Heart right ventricle (tissue), 16 donors: ENCODE results near the gene NPPA. TPM values are rescaled to one million over a fixed set of nuclear protein-coding genes. Genes with fewer than 3 reads are reported as not detected.

Experiments used
- ATAC-seq, 8 donors: fragments of 200-7000 bp; cut with Tn5 transposase; one replicate each; pipeline ENCODE4 v1.9.1; 2020; ENCODE audit warnings: mild to moderate bottlenecking in 8 of 8, moderate library complexity in 8 of 8, moderate number of reproducible peaks in 1 of 8
- DNase-seq, 2 donors: peaks; one replicate each; pipeline ENCODE4 v3.0.0-alpha.2; 2020
- H3K27ac ChIP-seq, 10 donors: fragments of 200-600 bp; sonication (generic) in 2 of 10; one replicate each; pipeline versions ENCODE4 v1.5.0 to v1.8.0; 2020 to 2022; ENCODE audit warnings: mild to moderate bottlenecking in 3 of 10
- H3K27me3 ChIP-seq, 7 donors: fragments of 200-600 bp; one replicate each; pipeline ENCODE4 v1.8.0; 2021 to 2022; ENCODE audit warnings: mild to moderate bottlenecking in 2 of 7
- H3K36me3 ChIP-seq, 9 donors: fragments of 200-600 bp; sonication (generic) in 1 of 9; one replicate each; pipeline versions ENCODE4 v1.5.0 to v1.8.0; 2020 to 2022; ENCODE audit warnings: mild to moderate bottlenecking in 2 of 9
- H3K4me1 ChIP-seq, 9 donors: fragments of 200-600 bp; sonication (generic) in 1 of 9; one replicate each; pipeline versions ENCODE4 v1.5.0 to v1.8.0; 2020 to 2022; ENCODE audit warnings: mild to moderate bottlenecking in 4 of 9
- H3K4me3 ChIP-seq, 10 donors: fragments of 200-600 bp; sonication (generic) in 2 of 10; one replicate each; pipeline versions ENCODE4 v1.5.0 to v1.8.0; 2020 to 2022; ENCODE audit warnings: mild to moderate bottlenecking in 7 of 10, moderate library complexity in 2 of 10
- H3K9me3 ChIP-seq, 11 donors: fragments of 200-600 bp in 10 of 11; sonication (generic) in 2 of 11; one replicate each; pipeline versions ENCODE4 v1.5.0 to v1.8.0; 2013 to 2022; ENCODE audit warnings: mild to moderate bottlenecking in 2 of 11, control low read depth in 1 of 11, moderate library complexity in 1 of 11
- WGBS, 2 donors: extraction: QIAGEN DNeasy Blood & Tissue Kit; methylation state at CpG; one replicate each; pipeline ENCODE4 v1.1.7; 2013; ENCODE audit warnings: inconsistent platforms in 1 of 2; 5-methylcytosine and 5-hydroxymethylcytosine counted together
- intact Hi-C, 10 donors: fragments of 100-400 bp; cut with DNase I; formaldehyde crosslinking; loops; one replicate each; pipeline versions ENCODE4 v1.11.1 to v1.14.2; 2022
- polyA plus RNA-seq, 2 donors: library from polyadenylated mRNA; stranded (reverse); fragments of 200-250 nt; gene quantifications; one replicate each; pipeline ENCODE4 v1.2.3, GENCODE V29; 2013
- total RNA-seq, 10 donors: library from RNA; stranded (reverse); fragmentation: NEBNext Ultra II Directional in 3 of 10; extraction: Animal tissue kit (Norgen Biotek cat#: 25700) in 3 of 10; gene quantifications; one replicate each; pipeline versions ENCODE4 v1.2.1 to v1.2.4, GENCODE V29; 2021 to 2023
- TF ChIP-seq, protein P1 (sequence below), 9 donors: fragments of 200-600 bp; sonication (generic) in 2 of 9; IDR thresholded peaks; one replicate each; pipeline versions ENCODE4 v1.5.0 to v1.8.0; 2021 to 2022; ENCODE audit warnings: antibody characterized with exemption in 9 of 9, mild to moderate bottlenecking in 5 of 9, moderate library complexity in 1 of 9
- donor health status: Arrhythmogenic right ventricular cardiomyopathy.
- donor health status: ischemic (EF 13 %, LVEDD 7.1; RV severe dilation, severe dysfunction).
- donor health status: healthy with polysubstance abuse.
- donor health status: DM: no; HTN: yes; CAD: no.
- donor health status: DM: no; HTN: no; CAD: no.
- donor health status: ischemic (EF 25% LVEDD 6.9; RV normal size, moderate dysfunction).
- donor health status: ischemic (EF 25% LVEDD 5.7; RV mildly dilated, moderate dysfunction).
- donor health status: healthy.
- donor health status: DM: yes; HTN: yes; CAD: no.
- donor health status: Ischemic cardiomyopathy.
- donor health status: ischemic (EF 35%, LVEDD 5.7; RV mildly dilated, moderate dysfunction).
- donor health status: nonischemic (EF 11% LVEDD 7.7; RV severe dilation, severe dysfunction).
- donor health status: DM: yes; HTN: yes; CAD: no.
- donor health status: PGD.
- donor health status: ischemic (EF 29% LVEDD 5.4; RV normal size, mild dysfunction).
- donor health status: nonischemic (EF 23%, LVEDD 6.1; RV moderate dilation, normal function).

The NPPA gene
- total and polyA plus RNA-seq, 12 donors = 5.8 to 2,762 (median 663) TPM

DNA sequence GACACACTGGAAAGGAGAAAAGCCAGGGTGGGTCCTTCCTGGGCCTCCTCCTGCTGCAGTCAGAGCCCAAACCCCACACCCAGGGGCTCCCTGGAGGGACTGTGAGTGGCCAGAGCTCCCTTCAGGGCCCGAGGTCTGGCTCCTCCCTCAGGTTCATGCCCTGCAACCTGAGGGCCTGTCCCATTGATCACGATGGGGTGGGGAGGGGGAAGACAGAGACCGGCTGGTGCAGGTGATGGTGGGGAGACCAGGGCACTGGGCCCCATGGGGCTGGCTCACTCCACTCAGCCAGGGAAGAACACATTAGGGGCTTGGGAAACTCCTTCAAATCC is 41.3 kb upstream of the NPPA start:
- 53 to 72% methylated on average over 3 of the region's 3 CpGs for WGBS, 2 donors
- H3K27ac ChIP-seq = peak overlapping the region in 6 of 10 donors; percentile 40 to 92 (median 87)
- H3K36me3 ChIP-seq = no peaks in the 10 kb centered on the region
- no peak overlapping the region for H3K4me3 ChIP-seq
- DNase-seq (no peak), ATAC-seq (no peak)
- intact Hi-C loops = no loop called here
- H3K4me1 ChIP-seq = peaks cover 12 to 36% (median 25%) of the 10 kb centered on the region in 9 donors
- H3K9me3 ChIP-seq = no peaks in the 10 kb centered on the region
- TF ChIP-seq, protein P1, sequence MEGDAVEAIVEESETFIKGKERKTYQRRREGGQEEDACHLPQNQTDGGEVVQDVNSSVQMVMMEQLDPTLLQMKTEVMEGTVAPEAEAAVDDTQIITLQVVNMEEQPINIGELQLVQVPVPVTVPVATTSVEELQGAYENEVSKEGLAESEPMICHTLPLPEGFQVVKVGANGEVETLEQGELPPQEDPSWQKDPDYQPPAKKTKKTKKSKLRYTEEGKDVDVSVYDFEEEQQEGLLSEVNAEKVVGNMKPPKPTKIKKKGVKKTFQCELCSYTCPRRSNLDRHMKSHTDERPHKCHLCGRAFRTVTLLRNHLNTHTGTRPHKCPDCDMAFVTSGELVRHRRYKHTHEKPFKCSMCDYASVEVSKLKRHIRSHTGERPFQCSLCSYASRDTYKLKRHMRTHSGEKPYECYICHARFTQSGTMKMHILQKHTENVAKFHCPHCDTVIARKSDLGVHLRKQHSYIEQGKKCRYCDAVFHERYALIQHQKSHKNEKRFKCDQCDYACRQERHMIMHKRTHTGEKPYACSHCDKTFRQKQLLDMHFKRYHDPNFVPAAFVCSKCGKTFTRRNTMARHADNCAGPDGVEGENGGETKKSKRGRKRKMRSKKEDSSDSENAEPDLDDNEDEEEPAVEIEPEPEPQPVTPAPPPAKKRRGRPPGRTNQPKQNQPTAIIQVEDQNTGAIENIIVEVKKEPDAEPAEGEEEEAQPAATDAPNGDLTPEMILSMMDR (IDR thresholded peaks at IDR 0.05) = no peak
- no peaks in the 10 kb centered on the region for H3K27me3 ChIP-seq

DNA sequence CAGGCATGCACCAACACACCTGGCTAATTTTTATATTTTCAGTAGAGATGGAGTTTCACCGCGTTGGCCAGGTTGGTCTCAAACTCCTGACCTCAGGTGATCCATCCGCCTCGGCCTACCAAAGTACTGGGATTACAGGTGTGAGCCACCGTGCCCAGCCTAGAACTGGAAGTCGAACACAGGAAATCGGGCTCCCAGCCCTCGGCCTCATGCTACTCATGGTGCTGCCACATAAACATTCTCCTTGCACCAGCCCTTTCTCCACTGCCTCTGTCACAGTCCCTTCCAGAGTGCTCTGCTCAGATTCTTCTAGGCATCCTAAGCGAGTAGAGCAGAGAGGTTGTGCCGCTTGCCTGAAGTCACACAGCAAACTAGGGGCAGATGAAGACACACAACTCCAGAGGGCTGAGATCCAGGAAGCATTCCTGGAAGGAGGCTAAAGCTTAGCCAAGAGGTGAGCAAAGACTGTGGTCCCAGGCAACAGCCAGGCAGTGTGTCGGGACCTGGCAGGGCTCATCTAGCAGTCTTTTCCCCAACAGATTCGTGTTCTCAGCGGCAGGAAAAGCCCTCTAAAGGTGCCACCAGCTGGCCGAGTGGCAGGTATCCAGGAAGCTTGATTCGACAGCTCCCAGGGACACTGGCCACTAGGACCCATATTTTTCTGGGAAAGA is 40.8 kb upstream of the NPPA start:
- whole genome bisulfite sequencing, 2 donors = 79 to 81% methylated on average over 15 of the region's 15 CpGs
- TF ChIP-seq, protein P1 (IDR thresholded peaks at IDR 0.05) = no peak
- no peaks in the 10 kb centered on the region for H3K27me3 ChIP-seq
- no peaks in the 10 kb centered on the region for H3K9me3 ChIP-seq
- H3K4me3 ChIP-seq = no peak overlapping the region
- H3K27ac ChIP-seq = peak overlapping the region in 8 of 10 donors; percentile 69 to 92 (median 85)
- DNase-seq (no peak), ATAC-seq (no peak)
- H3K4me1 ChIP-seq = peaks cover 13 to 41% (median 27%) of the 10 kb centered on the region in 9 donors
- no peaks in the 10 kb centered on the region for H3K36me3 ChIP-seq
- intact Hi-C loops = no loop called here

DNA sequence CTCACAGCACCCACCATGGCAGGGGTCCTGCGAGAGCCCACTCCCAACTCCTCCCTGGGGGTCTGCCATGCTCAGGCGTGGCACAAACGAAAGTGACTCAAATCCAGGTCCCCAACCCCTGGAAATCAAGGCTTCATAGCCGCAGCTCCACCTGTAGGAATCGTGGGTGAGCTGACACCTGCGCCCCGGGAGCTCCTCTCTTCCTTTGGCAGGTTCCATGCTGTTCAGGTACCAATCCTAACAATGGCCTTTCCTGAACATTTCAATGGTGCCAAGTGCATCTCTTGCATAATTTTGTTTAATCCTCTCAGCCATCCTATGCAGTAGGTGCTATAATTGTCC is 40.1 kb upstream of the NPPA start:
- no peaks in the 10 kb centered on the region for H3K27me3 ChIP-seq
- H3K4me3 ChIP-seq = no peak overlapping the region
- DNase-seq = no peak
- H3K9me3 ChIP-seq = no peaks in the 10 kb centered on the region
- WGBS, 2 donors = 81 to 82% methylated on average over 7 of the region's 7 CpGs
- TF ChIP-seq, protein P1 (IDR thresholded peaks at IDR 0.05) = no peak
- no peaks in the 10 kb centered on the region for H3K36me3 ChIP-seq
- intact Hi-C loops = no loop called here
- peak overlapping the region; percentile 69 to 95 (median 85) for H3K27ac ChIP-seq
- no peak for ATAC-seq
- H3K4me1 ChIP-seq = peaks cover 17 to 47% (median 34%) of the 10 kb centered on the region in 9 donors

DNA sequence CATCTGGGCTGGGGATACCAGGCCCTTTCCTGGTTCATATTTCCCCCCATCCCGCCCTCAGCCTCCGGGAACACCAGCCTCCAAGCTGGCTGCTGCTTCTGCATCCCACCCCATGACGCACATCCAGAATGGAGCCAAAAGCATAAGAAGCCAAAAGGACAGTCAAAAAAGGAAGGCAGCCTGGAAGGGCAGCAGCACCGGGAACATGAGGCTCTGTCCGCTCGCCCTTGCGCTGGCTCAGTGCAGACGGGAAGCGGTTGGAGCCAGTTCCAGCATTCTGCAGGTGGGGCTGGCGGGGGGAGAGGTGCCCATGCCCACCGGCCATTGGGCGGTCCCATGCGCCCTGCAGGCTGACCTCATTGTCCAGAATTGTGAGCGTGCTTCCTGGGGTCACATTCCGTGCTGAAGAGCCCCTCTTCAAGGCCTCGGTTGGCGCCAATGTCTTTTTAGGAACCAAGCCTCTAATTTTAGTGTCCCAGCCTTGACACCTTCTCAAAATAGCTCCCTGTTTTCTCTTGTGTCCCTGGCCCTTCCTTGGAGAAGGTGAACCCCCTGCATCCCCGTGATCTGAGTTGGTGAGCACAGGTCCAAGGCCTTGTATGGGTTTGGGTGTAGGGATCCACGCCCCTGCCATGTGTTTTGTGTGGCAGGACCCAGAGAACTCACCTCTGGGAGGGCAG is 39.5 kb upstream of the NPPA start:
- TF ChIP-seq, protein P1 (IDR thresholded peaks at IDR 0.05) = no peak
- Histone ChIP-seq H3K4me3 (no peak overlapping the region), H3K27me3 (no peaks in the 10 kb centered on the region), H3K9me3 (no peaks in the 10 kb centered on the region), H3K36me3 (no peaks in the 10 kb centered on the region), H3K27ac (peak overlapping the region; percentile 71 to 95 (median 87)), H3K4me1 (peaks cover 17 to 52% (median 39%) of the 10 kb centered on the region in 9 donors)
- DNase-seq (peak; percentile 71 to 73), ATAC-seq (peak; percentile 54 to 91 (median 82))
- intact Hi-C loops = no loop called here
- 33 to 51% methylated on average over 19 of the region's 19 CpGs for WGBS, 2 donors
